ENCODE data around the gene COG1.

Gene COG1

GRCh38 chr17:73200476-73200875 lies 7.6 kb downstream of the COG1 start:
- DNase-seq: no peak

- no peak for DNase-seq
These were observed 8.6 kb downstream of the COG1 start for GRCh38 chr17:73201215-73202069.

GRCh38 chr17:73203135-73203787 lies 10.4 kb downstream of the COG1 start:
- DNase-seq: no peak

- DNase-seq: no peak
These were observed 11.1 kb downstream of the COG1 start for GRCh38 chr17:73203788-73204479.

GRCh38 chr17:73205459-73205961 lies 12.7 kb downstream of the COG1 start:
- no peak for DNase-seq

GRCh38 chr17:73208139-73208827 lies 15.4 kb downstream of the COG1 start:
- DNase-seq: no peak

GRCh38 chr17:73209436-73209835 lies 16.6 kb downstream of the COG1 start:
- no peak for DNase-seq

GRCh38 chr17:73210002-73210678 lies 17.3 kb downstream of the COG1 start:
- DNase-seq: no peak

GRCh38 chr17:73211745-73212144 lies 18.9 kb downstream of the COG1 start:
- no peak for DNase-seq

GRCh38 chr17:73214008-73214407 lies 21.2 kb downstream of the COG1 start:
- DNase-seq: no peak

- no peak for DNase-seq
These were observed 22.0 kb downstream of the COG1 start for GRCh38 chr17:73214851-73215250.

GRCh38 chr17:73215447-73215846 lies 22.6 kb downstream of the COG1 start:
- DNase-seq: no peak

GRCh38 chr17:73223626-73224230 lies 30.9 kb downstream of the COG1 start:
- no peak for DNase-seq

GRCh38 chr17:73224237-73224636 lies 31.4 kb downstream of the COG1 start:
- DNase-seq: no peak

- no peak for DNase-seq
These were observed 31.9 kb downstream of the COG1 start for GRCh38 chr17:73224663-73225305.

- DNase-seq: peak; percentile 33
These were observed 33.8 kb downstream of the COG1 start for GRCh38 chr17:73226556-73227172.

- no peak for DNase-seq
These were observed 34.5 kb downstream of the COG1 start for GRCh38 chr17:73227379-73227778.

GRCh38 chr17:73227944-73228343 lies 35.1 kb downstream of the COG1 start:
- DNase-seq: no peak

- DNase-seq: peak; percentile 77
These were observed 35.9 kb downstream of the COG1 start for GRCh38 chr17:73228748-73229236.

- DNase-seq: no peak
These were observed 37.2 kb downstream of the COG1 start for GRCh38 chr17:73230088-73230487.
